NCI-H187 treated with DMSO at 0.1 percent for 48 hours (cell line): ENCODE data around the gene DQX1.

ENCODE experiments used
- DNase-seq: peaks from one replicate; lab custom pipeline; 2025; lab: John Stamatoyannopoulos, UW

Gene DQX1

GRCh38 chr2:74530239-74531187 is 4.5 kb upstream of the DQX1 start:
- DNase-seq = no peak

DNA sequence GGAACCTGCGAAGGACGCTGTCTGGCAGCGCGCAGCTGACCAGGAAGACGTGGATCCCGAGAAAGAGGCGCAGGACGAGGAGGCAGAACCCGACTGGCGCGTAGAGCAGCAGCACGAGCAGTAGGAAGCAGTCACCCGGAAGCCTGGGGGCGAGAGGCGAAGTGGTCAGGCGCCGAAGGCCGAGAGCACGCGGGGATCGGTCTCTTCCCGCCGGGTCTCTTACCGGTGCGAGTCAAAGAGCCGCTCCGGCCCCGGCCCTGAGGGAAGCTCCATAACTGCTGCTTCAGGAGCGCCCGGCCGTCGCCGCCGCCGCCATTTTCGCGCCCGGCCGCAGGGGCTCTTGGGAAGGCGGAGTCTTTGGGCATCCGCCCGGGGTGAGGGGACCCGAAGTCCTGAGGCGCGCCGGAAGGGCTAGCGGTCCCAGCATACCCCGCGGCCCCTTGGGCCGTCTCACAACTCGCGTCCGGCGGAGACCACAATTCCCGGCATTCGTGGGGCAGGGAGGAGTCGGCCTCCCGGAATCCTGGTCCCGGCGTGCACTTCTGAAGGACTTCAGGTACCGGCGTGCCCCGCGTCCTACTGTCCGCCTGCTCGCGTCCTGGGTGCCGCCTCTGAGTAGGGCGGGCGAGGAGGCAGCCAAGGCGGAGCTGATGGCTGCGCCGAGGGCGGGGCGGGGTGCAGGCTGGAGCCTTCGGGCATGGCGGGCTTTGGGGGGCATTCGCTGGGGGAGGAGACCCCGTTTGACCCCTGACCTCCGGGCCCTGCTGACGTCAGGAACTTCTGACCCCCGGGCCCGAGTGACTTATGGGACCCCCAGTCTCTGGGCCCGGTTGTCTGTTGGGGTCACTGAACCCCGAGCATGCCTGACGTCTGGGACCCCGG is 3.6 kb upstream of the DQX1 start, which contains the start of the genes AUP1 and HTRA2:
Gene AUP1, minus strand, starts transcription at position 350 of the 882 bp plus-strand sequence. Its CDS starts 77 bp downstream, at position 273.
Gene HTRA2, plus strand, starts transcription at position 577 of the 882 bp plus-strand sequence. Its CDS starts 74 bp downstream, at position 651.
- peak; percentile 55 for DNase-seq

- no peak for DNase-seq
Observed at GRCh38 chr2:74528600-74529356, 2.7 kb upstream of the DQX1 start.

GRCh38 chr2:74527741-74528140 is 1.7 kb upstream of the DQX1 start:
- no peak for DNase-seq

DNA sequence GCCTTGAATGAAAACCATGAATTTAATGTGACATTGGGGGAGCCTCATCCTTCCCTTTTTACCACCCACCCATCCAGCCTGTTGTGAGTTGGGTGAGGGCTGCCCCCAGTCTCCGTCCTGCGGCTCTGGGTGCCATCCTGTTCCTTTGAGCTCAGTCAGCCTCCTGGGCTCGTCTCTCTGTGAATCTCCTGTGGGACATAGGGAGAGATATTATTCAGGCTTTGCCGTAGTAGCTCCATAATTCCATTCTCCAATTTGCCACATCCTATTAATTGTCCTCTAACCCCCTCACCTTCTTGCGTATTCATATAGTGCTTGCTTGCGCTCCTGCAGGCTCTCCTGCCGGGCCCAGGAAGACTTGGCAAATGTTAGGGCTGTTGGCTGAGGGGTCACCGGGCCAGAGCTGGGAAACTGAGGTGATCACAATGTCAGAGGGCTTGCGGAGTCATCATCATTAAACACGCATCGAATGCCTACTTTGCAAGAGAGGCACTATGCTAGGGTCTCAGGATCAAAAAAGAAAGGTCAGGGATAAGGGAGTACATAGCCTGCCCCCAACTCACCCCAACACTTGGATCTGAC is 709 bp upstream of the DQX1 start:
- no peak for DNase-seq

- no peak for DNase-seq
Observed at GRCh38 chr2:74524955-74525716, 895 bp downstream of the DQX1 start.

DNA sequence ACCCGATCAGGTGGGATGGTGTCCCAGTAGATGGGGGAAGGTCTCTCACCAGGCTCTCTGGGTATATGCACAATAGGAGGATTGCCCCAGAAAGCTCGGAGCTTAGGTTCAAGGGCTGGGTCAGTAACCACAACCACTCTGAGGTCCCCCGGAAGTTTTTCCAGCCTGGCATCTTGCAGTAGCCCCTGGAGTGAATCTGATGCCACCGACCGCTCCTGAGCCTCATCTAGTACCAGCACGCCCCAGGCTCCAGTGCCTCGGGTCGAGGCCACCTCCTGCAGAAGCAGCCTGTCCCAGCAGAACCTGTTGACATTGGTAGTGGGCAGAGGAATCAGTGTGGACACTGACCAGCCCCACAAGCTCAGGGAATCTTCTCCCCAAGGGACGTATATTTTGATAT is 2.0 kb downstream of the DQX1 start:
- DNase-seq = no peak

DNA sequence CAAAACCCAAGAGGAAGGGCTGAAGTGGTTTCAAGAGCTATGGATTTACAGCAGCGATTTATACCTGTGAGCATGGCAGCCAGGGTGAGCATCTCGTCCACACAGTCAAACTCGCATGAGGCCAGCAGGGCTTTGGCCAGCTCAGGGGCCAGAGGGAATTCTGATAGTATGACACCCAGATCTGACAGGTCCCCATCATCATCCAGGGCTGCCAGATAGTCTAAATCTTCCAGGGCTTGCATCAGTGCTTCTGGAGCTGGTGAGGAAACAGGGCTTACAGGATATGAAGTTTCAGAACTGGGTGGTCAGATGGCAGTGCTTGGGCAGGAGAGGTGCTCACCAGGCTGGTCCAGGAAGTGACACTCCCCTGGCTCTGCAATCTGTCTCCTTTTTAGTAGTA is 3.5 kb downstream of the DQX1 start:
- DNase-seq = no peak

- DNase-seq = no peak
Observed at GRCh38 chr2:74516650-74517049, 9.4 kb downstream of the DQX1 start.

- no peak for DNase-seq
Observed at GRCh38 chr2:74515981-74516633, 9.9 kb downstream of the DQX1 start.

DNA sequence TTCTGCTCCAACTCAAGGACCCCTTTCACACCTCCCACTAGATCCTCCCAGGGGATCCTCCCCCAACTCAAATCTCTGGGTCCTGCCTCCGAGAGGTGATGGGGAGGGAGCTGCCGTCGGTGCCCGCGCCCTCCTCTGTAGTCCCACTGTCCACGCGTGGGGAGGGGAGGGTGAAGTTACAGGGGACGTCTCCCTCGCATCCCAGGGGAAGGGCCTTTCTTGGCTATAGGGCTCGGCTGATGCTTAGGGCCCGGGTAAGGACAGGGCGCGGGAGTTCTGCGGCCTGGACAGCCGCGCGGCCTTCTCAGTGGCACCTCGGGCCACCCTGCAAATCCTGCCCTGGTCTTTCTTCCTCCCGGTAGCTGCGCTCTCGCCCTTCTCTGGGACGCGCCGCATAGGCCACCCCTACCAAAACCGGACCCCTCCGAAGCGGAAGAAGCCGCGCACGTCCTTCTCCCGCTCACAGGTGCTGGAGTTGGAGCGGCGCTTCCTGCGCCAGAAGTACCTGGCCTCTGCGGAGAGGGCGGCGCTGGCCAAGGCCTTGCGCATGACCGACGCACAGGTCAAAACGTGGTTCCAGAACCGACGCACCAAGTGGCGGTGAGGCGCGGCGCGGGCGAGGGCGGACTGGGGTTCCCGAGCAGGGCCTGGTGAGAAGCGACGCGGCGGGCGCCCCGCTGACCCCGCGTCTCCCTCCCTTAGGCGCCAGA is 10.6 kb downstream of the DQX1 start:
- DNase-seq = no peak

DNA sequence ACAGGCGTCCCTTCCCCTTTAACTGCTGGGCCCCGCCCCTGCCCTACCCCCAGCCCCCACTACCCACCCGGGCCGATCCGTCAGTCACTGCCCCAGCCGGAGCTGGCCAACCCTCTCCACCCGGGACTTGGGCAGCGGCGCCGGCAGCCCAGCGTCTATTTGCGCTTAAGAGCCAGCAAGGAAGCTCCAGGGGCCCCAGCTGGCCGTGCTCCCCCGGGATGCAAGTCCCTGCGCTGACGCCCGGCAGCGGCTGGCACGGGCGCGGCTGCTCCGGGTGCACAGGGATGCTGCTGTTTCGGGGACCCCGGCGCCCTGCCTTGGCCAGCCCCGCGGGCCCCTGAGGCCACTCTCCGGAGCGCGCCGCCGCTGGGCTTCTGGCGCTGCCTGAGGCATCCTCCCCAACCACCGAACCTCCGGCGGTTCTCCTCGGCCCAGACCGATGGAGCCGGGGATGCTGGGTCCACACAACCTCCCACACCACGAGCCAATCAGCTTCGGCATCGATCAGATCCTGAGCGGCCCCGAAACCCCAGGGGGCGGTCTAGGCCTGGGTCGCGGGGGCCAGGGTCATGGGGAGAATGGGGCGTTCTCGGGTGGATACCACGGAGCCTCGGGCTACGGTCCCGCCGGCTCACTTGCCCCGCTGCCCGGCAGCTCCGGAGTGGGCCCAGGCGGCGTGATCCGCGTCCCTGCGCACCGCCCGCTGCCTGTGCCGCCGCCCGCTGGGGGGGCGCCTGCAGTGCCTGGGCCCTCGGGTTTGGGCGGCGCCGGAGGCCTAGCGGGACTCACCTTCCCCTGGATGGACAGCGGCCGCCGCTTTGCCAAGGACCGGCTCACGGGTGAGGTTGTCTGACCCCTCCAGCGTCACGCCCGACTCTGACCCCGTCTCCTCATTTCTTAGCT is 11.4 kb downstream of the DQX1 start, which contains the start of gene TLX2:
Gene TLX2, plus strand, starts transcription at position 83 of the 903 bp plus-strand sequence. Its CDS starts 357 bp downstream, at position 440.
- DNase-seq = no peak

GRCh38 chr2:74513605-74514367 is 12.2 kb downstream of the DQX1 start:
- no peak for DNase-seq

- DNase-seq = no peak
Observed at GRCh38 chr2:74512744-74513604, 13.1 kb downstream of the DQX1 start.

GRCh38 chr2:74511104-74511989 is 14.7 kb downstream of the DQX1 start:
- no peak for DNase-seq
